ENCODE data around the gene FAM153A.
"Not testable (repeated sequence)": the region's sequence is repeated elsewhere in the genome, so short reads cannot be mapped to it uniquely, and the experiment has no call there.

Gene FAM153A

DNA sequence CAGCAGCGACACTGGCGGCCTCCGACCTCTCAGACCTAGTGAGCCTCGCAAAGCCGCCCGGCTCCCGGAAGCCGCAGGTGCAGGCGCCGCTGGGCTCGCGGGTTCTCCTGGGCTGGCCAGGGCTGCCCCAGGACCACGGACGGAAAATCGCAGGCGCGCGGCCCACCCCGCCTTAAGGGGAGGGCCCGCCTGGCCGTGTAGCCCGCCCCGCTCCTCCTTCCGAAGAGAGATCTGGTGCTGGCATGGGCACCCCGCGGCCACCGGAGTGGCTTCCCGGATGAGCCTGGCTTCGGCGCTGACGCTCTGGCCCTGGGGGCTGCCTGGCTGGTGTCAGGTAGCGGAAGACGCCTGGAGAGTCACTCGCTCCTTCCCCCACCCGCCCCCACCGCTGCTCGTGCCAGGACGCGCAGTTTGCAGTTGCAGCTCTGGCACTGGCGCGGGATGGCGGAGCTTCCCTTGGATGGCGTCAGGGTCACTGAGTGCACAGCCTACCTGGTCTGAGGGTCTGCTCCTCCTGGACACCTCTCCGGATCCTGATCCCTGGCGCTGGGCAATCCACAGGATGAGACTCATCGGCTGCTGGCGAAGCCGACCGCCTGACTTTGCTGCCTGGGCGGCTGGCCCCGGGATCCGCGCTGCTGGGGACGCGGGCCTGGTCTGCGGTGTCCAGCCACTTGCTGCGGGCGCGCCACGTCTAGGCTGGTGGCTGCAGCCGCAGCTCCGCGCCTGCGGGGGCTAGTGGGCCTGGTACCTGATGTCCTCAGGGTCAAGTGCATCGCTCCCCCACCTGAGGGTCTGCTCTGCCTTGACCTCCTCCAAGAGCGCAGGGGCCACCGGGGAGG is at the start of gene FAM153A:
Gene FAM153A (minus strand): TSS at position 108 of the 842 bp plus-strand sequence.
- not testable (repeated sequence) for DNase-seq (ENCODE audit: low read depth in 2 of 2)

DNA sequence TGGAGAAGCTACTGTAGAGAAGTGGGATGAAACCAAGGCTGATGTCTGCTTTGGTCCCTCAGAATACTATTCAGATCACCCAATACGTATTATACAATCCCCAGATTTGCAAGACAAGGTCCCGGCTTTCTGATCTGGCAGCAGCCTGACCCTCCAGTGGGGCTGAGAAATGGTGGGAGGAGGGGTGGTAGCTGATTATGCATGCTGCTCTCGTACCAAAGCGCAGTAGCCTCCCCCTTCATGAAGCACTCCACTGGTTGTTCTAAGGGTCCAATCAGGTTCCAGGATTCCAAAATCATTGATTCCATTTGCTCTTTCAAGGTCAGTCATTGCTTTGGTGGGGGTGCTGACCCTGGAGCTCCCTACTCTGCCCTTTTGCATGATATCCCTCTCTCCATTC is 49.6 kb upstream of the FAM153A start:
- not testable (repeated sequence) for DNase-seq (ENCODE audit: low read depth in 2 of 2)

DNA sequence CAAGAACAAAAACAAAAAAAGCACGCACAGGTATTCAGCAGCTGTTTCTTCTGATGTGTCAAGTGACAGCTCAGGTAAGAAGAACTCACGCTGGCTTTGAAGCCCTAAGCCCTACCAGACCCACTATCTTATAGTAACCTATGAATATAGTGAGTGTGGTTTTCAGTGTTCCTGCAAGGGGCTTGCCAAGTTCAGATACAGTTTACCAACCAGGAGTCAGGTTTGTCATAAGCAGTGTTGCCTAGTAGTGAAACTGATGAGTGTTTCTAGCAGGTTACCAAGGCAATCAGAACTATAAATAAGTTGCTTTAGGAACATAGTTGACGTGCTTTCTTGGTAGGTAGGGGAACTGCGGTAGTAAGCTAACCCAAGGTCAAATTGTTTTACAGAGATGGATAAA is 43.4 kb upstream of the FAM153A start:
- DNase-seq (ENCODE audit: low read depth in 2 of 2): not testable (repeated sequence)

DNA sequence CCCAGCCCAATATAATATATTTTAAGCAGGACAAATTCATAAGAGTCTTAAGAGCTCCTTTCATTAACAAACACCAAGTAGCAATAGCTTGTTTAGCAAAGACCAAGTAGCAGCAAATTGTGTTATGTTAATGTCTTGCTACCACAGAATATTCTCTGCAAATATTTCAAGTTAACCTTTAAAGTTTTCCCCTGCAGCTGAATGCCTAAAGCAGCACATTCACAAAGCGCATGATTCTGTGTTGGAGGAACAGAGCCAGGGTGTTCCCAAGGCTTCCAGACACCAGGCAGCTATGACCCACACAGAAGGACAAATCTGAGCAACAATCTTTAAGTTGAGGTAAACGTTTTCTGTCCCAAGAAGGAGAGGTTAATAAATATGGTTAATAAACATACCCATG is 42.1 kb upstream of the FAM153A start:
- DNase-seq (ENCODE audit: low read depth in 2 of 2): not testable (repeated sequence)

DNA sequence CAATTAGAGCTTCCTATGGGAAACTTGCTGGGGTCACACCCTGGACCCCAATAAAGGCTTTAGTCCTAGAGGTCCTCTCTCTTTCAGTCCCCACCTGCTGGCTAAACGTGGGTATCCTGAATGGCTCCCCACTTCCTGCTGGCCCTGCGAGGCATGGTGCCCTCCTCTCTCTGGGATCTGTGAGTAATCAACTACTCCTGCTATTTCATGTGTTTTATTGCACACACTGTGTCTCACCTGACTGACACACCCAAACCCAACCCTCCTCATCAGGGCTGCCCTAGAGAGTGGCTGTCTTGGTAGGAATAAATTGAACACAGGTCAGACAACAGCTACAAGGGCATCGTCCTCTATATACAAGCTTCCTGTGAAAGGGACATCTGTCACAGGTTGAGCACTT is 39.8 kb upstream of the FAM153A start:
- DNase-seq (ENCODE audit: low read depth in 2 of 2): not testable (repeated sequence)

DNA sequence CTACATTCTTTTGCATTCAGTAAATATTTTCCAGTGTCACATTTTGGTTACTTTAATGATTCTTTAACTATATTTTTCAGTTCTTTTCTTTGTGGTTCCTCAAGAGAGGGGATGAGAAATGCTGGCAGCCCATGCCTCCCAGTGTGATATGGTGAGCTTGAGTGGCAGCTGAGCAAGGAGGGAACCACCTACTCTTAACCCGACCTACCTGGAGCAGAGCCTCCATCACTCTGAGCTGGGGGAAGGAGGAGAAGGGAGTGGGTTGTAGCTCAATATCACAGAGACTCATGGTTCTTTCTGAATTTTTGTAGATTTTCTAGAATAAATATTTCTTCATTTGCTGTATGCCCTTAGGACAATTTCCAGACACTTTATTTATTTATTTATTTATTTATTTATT is 37.0 kb upstream of the FAM153A start:
- DNase-seq (ENCODE audit: low read depth in 2 of 2): not testable (repeated sequence)

DNA sequence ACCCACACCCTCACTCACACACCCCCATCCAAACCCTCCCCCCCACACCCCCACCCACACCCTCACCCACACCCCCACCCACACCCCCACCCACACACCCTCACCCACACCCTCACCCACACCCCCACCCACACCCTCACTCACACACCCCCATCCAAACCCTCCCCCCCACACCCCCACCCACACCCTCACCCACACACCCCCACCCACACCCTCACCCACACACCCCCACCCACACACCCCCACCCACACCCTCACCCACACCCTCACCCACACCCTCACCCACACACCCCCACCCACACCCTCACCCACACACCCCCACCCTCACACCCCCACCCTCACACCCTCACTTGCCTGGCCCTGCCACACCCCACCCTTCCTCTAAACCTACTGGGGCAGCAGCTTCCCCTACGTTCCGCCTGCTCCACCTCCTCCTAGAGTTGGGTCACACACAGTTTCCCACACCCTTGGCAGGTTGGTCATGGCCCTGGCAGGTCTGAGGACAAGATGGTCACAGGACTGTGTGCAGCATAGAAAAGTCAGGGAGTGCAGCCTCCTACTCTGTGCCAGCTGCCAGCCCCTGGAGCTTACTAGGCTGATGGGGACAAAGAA is 30.2 kb upstream of the FAM153A start:
- not testable (repeated sequence) for DNase-seq (ENCODE audit: low read depth in 2 of 2)

DNA sequence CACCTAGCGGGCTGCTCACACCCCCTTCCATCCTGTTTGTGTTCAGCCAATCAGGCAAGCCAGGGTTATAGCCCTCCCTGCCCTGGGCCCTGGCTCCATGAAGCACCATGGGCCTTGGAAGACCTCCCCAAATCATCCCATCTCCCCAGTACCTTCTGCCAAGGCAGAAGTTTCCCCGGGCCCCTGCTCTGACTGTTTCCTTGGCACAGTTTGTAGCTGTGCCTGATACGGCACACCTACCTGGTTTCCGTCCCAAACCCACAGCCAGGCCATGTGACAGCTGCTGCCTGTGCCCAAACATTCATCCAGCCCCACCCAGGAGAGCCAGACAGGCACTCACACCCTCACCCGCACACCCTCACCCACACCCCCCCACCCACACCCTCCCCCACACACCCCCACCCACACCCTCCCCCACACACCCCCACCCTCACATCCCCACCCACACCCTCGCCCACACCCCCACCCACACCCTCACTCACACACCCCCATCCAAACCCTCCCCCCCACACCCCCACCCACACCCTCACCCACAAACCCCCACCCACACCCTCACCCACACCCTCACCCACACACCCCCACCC is 29.6 kb upstream of the FAM153A start:
- DNase-seq (ENCODE audit: low read depth in 2 of 2): not testable (repeated sequence)

DNA sequence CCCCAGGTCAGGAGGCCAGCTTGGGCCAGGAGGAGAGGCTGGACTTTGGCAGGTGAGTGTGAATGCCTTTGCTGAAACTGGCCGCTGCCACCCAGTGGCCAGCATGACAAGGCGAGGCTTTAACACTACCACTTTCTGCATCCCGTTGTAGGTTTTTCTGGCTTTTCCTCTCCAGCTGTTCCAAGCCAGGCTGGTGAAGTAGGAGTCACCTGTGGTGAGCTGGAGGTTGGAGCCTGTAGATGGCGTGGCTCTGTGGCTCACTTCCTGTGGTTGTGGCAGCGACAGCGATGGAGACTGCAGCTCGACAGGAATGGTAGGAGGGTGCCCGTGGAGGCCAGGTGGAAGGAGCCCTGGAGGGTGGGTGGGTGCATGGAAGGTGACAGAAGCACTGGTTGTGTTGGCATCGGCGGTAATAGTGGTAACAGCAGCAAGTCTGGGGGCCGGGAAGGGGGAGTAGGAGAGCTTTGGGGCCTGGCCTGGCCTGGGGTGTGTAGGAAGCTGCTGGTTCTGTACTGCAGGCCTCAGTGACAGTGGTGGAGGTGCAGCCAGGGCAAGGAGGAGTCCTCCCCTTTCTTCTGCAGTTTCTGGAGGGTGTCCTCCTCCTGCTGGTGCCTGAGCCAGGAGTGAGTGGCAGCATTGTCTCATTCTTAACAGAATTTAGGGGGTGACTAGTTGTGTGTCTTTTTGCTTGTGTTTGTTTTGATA is 26.7 kb upstream of the FAM153A start:
- peak in 1 of 2 donors; percentile 22 for DNase-seq (ENCODE audit: low read depth in 2 of 2)

DNA sequence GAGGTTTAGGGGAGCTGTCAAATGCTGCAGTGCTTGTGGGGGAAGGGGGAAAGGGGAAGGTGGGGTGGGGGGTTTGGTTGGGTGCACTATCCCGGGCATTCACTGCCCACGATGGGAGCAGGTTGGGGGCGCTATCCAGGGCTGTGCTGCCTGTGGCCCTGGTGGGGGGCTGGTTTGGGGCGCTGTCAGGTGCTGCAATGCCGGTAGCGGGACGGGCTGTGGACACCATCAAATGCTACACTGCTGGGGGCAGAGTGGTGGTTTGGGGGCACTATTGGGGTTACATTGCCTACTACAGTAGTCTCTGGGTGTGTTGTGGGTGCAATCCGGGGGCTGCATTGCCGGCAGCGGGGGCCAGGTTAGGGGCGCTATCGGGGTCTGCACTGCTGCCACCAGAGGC is 25.7 kb upstream of the FAM153A start:
- not testable (repeated sequence) for DNase-seq (ENCODE audit: low read depth in 2 of 2)

DNA sequence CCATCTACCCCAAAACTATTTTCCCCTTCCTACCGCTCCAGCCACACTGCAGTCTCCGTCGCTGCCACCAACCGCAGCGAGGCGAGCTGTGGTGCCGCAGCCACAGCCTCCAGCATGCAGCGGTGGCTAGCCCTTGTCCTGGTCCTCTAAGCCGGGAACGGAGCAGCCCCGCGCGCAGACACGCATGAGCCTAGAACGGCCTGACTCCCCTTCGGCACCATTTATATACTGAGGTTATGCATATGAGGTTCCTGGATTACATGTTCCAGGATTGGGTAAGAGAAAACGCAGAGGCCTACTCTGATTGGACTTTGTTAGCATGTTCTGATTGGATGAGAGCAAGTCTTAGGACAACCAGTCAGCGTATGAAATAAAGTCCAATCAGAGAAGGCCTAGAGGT is 24.6 kb upstream of the FAM153A start:
- DNase-seq (ENCODE audit: low read depth in 2 of 2): not testable (repeated sequence)

DNA sequence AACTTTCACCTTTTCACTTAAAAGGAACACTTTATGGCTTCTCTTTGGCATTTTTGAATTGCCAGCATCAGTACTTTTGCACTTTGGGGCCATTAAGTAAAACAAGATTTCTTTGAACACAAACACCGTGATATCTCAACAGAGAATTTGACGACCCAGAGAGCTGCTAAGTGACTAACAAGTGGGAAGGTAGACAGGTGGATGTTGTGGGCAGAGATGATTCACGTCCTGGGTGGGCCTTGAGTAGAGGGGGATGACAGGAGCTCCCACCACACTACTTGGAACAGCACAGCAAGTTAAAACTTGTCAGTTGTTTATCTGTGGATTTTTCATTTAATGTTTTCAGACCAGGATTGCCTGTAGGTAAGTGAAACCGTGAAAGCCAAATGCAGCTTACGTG is 18.7 kb upstream of the FAM153A start:
- not testable (repeated sequence) for DNase-seq (ENCODE audit: low read depth in 2 of 2)

DNA sequence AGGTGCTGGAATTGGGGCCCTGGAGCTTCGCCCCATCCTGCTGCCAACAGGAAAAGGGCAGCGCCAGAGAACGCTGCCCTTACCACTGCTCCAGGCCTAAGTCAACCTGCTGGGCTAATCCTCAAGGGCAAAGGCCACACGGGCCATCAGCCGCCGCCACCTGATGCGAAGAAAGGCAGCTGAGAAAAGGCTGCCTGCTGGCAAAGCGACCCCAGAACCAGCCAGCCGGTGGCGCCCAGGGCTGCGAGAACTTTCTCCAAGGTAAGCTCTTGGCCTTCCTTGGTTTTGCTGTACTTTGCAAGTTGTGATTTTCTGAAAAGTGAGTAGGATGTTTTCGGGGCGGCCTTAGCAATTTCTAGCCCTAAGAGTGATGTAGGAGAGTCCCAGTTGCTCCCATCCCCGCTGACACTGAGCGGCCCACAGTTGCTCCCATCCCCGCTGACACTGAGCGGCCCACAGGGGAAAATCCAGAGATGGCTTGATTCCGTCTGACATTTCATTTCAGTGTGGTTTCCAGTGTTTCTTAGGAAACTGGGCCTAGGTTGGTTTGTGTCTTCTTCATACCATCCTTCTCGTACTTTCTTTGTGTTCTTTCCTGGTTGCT is 15.6 kb upstream of the FAM153A start:
- not testable (repeated sequence) for DNase-seq (ENCODE audit: low read depth in 2 of 2)

DNA sequence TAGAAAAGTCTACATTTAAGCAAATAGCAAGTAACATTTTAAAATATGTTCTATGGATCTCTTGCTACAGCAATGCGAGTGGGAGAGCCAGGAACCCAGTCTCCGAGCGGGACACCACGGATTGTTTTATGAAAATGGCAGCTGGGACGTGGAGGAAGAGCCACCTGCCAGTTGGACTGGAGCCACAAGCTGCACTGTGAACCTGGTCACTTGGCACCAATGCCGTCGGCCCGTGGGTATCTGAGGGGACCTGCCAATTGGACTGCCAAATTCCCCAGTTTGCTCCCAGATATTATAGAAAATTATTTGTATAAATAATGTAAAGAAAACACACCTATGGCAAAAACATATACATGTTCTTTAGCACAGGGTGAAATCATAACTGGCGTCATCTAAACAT is 10.6 kb upstream of the FAM153A start:
- not testable (repeated sequence) for DNase-seq (ENCODE audit: low read depth in 2 of 2)

DNA sequence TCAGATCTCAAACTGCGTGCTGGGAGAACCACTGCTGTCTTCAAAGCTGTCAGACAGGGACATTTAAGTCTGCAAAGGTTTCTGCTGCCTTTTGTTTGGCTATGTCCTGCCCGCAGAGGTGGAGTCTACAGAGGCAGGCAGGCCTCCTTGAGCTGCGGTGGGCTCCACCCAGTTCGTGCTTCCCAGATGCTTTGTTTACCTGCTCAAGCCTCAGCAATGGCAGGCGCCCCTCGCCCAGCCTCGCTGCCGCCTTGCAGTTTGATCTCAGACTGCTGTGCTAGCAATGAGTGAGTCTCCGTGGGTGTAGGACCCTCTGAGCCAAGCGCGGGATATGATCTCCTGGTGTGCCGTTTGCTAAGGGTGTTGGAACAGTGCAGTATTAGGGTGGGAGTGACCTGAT is 8.9 kb upstream of the FAM153A start:
- DNase-seq (ENCODE audit: low read depth in 2 of 2): not testable (repeated sequence)

DNA sequence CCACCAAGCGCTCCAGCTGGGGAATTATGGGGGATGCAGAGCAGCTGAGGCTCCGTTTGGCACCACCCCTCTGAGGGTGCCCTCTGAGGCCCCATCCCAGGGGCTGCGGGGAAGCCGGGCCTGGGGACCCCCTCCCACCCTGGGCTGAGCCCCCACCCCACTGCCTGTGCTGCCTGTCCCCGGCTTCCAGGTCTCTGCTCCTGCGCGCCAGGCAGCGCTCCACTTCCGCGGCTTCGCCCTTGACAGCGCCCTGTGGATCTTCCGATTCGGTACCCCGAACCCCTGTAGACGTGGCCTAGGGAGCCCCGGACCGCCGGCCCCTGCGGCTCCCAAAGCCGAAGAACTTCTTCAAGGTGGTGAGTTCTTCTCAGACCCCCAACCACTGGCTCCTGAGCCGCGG is 530 bp downstream of the FAM153A start:
- not testable (repeated sequence) for DNase-seq (ENCODE audit: low read depth in 2 of 2)

DNA sequence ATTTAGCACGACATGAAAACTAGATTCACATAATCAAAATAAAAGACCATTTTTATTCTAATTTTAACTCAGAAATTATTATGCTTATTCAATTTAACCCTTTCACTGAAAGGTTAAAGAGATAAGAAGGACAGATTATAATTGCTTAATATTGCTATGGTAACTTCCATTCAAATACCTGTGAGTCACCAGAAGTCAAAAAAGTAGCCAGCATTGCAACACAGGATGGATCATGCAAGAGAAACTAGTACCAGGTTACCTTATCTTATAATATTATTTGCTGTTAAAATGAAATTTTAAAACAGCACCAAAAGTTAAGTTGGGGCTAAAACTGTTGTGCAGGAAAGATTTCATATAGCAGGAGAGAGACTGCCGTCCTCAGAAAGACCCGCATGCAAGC is 11.5 kb downstream of the FAM153A start:
- DNase-seq (ENCODE audit: low read depth in 2 of 2): not testable (repeated sequence)

DNA sequence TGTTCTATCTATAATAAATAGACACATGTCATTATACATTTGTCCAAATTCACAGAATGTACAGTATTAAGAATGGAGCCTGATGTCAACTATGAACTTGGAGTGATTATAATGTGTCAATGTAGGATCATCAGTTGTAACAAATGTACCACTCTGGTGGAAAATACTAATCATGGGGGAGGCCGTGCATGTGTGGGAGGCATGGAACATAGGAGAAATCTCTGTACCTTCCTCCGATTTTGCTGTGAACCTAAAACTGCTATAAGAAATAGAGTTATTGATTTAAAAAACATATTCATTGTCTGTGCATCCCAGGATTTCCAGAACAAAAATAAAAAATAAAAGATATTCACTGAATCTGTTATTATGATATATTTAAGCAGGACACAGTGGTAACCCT is 12.1 kb downstream of the FAM153A start:
- DNase-seq (ENCODE audit: low read depth in 2 of 2): peak; percentile 2 to 3

DNA sequence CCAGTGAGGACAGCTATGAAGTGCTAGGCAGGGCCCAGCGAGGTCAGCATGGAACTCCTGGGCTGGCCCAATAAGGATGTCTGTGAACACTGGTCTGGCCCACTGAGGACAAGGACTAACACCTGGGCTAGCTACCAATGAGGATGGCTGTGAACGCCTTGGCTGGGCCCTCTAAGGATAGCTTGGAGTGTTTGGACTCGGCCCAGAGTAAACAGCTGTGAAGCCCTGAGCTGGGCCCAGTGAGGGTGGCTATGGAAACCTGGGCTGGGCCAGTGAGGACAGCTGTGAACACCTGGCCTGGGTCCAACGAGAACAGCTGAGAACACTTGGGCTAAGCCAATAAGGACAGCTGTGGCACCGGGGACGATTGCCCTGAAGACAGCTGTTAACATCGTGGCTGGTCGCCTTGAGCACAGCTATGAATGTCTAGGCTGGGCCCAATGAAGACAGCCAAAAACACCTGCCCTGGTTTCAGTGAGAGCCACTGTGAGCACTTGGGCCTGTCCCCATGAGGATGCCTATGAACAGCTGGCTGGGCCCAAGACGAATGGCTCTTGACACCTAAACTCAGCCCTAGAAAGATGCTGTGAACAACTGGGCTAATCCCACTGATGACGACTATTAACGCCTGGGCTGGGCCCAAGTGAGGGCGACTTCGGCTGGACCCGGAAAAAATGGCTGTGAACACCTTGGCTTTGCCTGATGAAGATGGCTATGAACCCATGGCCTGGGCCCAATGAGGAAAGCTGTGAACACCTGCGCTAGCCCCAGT is 18.8 kb downstream of the FAM153A start:
- not testable (repeated sequence) for DNase-seq (ENCODE audit: low read depth in 2 of 2)

DNA sequence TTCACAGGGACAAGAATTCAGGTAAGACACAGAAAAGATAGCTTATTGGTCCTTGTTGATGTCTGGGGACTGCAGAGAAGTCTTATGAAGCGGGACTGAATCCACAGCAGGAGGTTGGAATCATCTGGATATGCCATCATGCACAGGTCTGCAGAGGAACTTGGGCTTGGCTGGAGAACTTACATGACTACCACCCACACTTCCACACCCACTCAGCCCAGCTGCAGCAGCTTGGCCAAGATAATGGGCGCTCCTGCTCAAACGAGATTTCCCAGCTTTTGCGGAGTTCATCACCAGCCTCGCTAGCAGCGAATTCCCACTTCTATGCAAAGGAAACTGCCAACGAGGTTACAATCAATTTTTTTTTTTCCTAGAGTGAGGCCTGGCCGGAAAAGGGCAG is 21.7 kb downstream of the FAM153A start:
- DNase-seq (ENCODE audit: low read depth in 2 of 2): not testable (repeated sequence)

DNA sequence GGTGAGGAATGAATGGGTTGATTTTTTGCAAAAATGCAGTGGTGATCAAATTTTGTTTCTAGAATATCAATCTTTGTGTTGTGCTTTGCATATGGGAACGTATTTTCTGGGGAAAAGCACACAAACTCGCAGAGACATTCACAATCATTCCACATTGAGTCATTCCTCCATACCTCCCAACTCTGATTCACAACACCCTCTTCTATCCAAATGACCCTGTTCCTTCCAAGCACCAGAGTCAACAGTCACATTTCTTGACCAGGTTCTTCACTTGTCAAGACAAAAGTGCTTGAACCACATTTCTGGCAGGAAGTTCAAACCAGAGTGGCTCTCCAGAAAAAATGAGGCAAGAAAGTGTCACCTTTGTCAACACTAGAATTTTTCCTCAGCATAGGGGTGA is 35.3 kb downstream of the FAM153A start:
- not testable (repeated sequence) for DNase-seq (ENCODE audit: low read depth in 2 of 2)

Data from stimulated activated CD4-positive, alpha-beta T cell treated with anti-CD3 and anti-CD28 coated beads, Interleukin-15, amount 100 ng/mL, for 48 hours (primary cell).